HepG2 (cell line): ENCODE measurements around the gene ADAMTS4. TPM values are rescaled to one million over a fixed set of nuclear protein-coding genes. Genes with fewer than 3 reads are reported as not detected.

Source experiments
- GATAD2A ChIP-seq: IDR thresholded peaks from 2 replicates; pipeline ENCODE4 v1.6.1; 2016
- HHEX ChIP-seq: IDR thresholded peaks from 2 replicates; pipeline ENCODE4 v1.6.1; 2016; ENCODE audit warnings: control low read depth
- MAFK ChIP-seq, 2 experiments: IDR thresholded peaks in 1 of 2; conservative IDR thresholded peaks in 1 of 2; 2 replicates each; pipeline ENCODE4 v1.6.1; 2011; ENCODE audit warnings: improper control_type of control experiment in 2 of 2, low read length in 2 of 2
- MBNL3 ChIP-seq: fragments of 250-450 bp; sonication (Bioruptor Pico); conservative IDR thresholded peaks from 2 replicates; pipeline ENCODE4 v1.8.0; 2022; ENCODE audit warnings: mild to moderate bottlenecking, inconsistent platforms
- MEF2D ChIP-seq: sonication (generic); formaldehyde crosslinking; IDR thresholded peaks from 2 replicates; pipeline ENCODE4 v1.5.1; 2020; ENCODE audit warnings: mild to moderate bottlenecking, missing genetic modification reagents
- MTF2 ChIP-seq: sonication (generic); formaldehyde crosslinking; IDR thresholded peaks from 2 replicates; pipeline ENCODE4 v1.5.0; 2020; ENCODE audit warnings: missing genetic modification reagents, borderline replicate concordance
- ZNF124 ChIP-seq: sonication (generic); formaldehyde crosslinking; IDR thresholded peaks from 2 replicates; pipeline ENCODE4 v1.4.0; 2020; ENCODE audit warnings: missing genetic modification reagents
- ZNF337 ChIP-seq: sonication (generic); formaldehyde crosslinking; IDR thresholded peaks from 2 replicates; pipeline ENCODE4 v1.5.1; 2020; ENCODE audit warnings: missing genetic modification reagents, low read depth, mild to moderate bottlenecking, borderline replicate concordance
- ZNF546 ChIP-seq: sonication (generic); formaldehyde crosslinking; conservative IDR thresholded peaks from 2 replicates; pipeline ENCODE4 v1.8.1; 2023; ENCODE audit warnings: mild to moderate bottlenecking, missing genetic modification reagents
- ZNF607 ChIP-seq: sonication (generic); formaldehyde crosslinking; IDR thresholded peaks from 2 replicates; pipeline ENCODE4 v1.5.1; 2020; ENCODE audit warnings: missing genetic modification reagents, mild to moderate bottlenecking, borderline replicate concordance
- ZNF746 ChIP-seq: sonication (generic); formaldehyde crosslinking; IDR thresholded peaks from 2 replicates; pipeline ENCODE4 v1.8.0; 2022; ENCODE audit warnings: mild to moderate bottlenecking, missing genetic modification reagents
- ZNF839 ChIP-seq: sonication (generic); formaldehyde crosslinking; IDR thresholded peaks from 2 replicates; pipeline ENCODE4 v1.4.0; 2020; ENCODE audit warnings: missing genetic modification reagents, mild to moderate bottlenecking, borderline replicate concordance
- ZNF878 ChIP-seq: sonication (generic); formaldehyde crosslinking; IDR thresholded peaks from 2 replicates; pipeline ENCODE4 v1.8.1; 2023; ENCODE audit warnings: mild to moderate bottlenecking, missing genetic modification reagents, moderate library complexity
- ZNF879 ChIP-seq: sonication (generic); formaldehyde crosslinking; IDR thresholded peaks from 2 replicates; pipeline ENCODE4 v1.8.1; 2023; ENCODE audit warnings: missing genetic modification reagents
- polyA plus RNA-seq, 8 experiments: library from polyadenylated mRNA; depleted of rRNA in 3 of 8; stranded (reverse) in 7 of 8; unstranded in 1 of 8; fragments of >200 nt; fragmentation: Illumina TruSeq in 4 of 8; extraction: Trizol in 4 of 8; gene quantifications; 2 replicates each; pipeline versions ENCODE4 v1.2.1 to v1.2.3, GENCODE V29; 2011 to 2016; ENCODE audit warnings: low read depth in 4 of 8, missing spikeins in 1 of 8, mixed read lengths in 1 of 8; ENCODE audit not compliant: insufficient read depth in 1 of 8
- total RNA-seq, 5 experiments: library from RNA; depleted of rRNA; stranded (reverse); fragments of >200 nt; fragmentation: Illumina TruSeq; extraction: Trizol; gene quantifications; 2 replicates each; pipeline ENCODE4 v1.2.3, GENCODE V29; 2016; ENCODE audit warnings: low read depth in 1 of 5
- TF ChIP-seq, protein P1 (sequence below), 2 experiments: sonication (generic) in 1 of 2; formaldehyde crosslinking in 1 of 2; IDR thresholded peaks; 2 replicates each; pipeline versions ENCODE4 v1.5.1 to v1.6.1; 2011 to 2020; ENCODE audit warnings: borderline replicate concordance in 1 of 2, low read depth in 1 of 2, low read length in 1 of 2, mild to moderate bottlenecking in 1 of 2, missing genetic modification reagents in 1 of 2, moderate library complexity in 1 of 2
- TF ChIP-seq, protein P2 (sequence below): sonication (generic); formaldehyde crosslinking; IDR thresholded peaks from 2 replicates; pipeline ENCODE4 v1.5.0; 2020; ENCODE audit warnings: mild to moderate bottlenecking, missing genetic modification reagents
- TF ChIP-seq, protein P3 (sequence below): sonication (generic); formaldehyde crosslinking; IDR thresholded peaks from 2 replicates; pipeline ENCODE4 v1.4.0; 2020; ENCODE audit warnings: missing genetic modification reagents, borderline replicate concordance
- TF ChIP-seq, protein P4 (sequence below): sonication (generic); formaldehyde crosslinking; IDR thresholded peaks from 2 replicates; pipeline ENCODE4 v1.5.0; 2020; ENCODE audit warnings: missing genetic modification reagents, mild to moderate bottlenecking, borderline replicate concordance

Gene ADAMTS4
- total and polyA plus RNA-seq, 2 of the 13 experiments (the other 11 are each of a cell fraction or from before 2014, with no cell fraction given), result 0.51 to 1.7 TPM

- TF ChIP-seq, protein P1, sequence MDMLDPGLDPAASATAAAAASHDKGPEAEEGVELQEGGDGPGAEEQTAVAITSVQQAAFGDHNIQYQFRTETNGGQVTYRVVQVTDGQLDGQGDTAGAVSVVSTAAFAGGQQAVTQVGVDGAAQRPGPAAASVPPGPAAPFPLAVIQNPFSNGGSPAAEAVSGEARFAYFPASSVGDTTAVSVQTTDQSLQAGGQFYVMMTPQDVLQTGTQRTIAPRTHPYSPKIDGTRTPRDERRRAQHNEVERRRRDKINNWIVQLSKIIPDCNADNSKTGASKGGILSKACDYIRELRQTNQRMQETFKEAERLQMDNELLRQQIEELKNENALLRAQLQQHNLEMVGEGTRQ (IDR thresholded peaks at IDR 0.05; ENCODE audit: low read depth, low read length), result no peak
- TF ChIP-seq, protein P1 (CRISPR knock-in tag; IDR thresholded peaks at IDR 0.05; ENCODE audit: borderline replicate concordance), result no peak
- TF ChIP-seq ZNF878 (CRISPR knock-in tag) (no peak; the same call in 1 of the 2 replicates), MTF2 (CRISPR knock-in tag) (no peak), HHEX (no peak), MBNL3 (no peak), ZNF607 (CRISPR knock-in tag) (no peak; the same call in 1 of the 2 replicates), ZNF337 (no peak), MEF2D (CRISPR knock-in tag) (no peak; the same call in 1 of the 2 replicates), GATAD2A (CRISPR knock-in tag) (peak; percentile 89), ZNF124 (CRISPR knock-in tag) (no peak), ZNF746 (CRISPR knock-in tag) (peak; percentile 82), ZNF546 (CRISPR knock-in tag) (no peak), MAFK (conservative IDR thresholded peaks at IDR 0.05 in 1 of 2, IDR thresholded peaks at IDR 0.05 in 1 of 2; ENCODE audit: low read length in 2 of 2) (no peak), ZNF839 (CRISPR knock-in tag) (no peak), ZNF879 (CRISPR knock-in tag) (no peak)
- TF ChIP-seq, protein P2, sequence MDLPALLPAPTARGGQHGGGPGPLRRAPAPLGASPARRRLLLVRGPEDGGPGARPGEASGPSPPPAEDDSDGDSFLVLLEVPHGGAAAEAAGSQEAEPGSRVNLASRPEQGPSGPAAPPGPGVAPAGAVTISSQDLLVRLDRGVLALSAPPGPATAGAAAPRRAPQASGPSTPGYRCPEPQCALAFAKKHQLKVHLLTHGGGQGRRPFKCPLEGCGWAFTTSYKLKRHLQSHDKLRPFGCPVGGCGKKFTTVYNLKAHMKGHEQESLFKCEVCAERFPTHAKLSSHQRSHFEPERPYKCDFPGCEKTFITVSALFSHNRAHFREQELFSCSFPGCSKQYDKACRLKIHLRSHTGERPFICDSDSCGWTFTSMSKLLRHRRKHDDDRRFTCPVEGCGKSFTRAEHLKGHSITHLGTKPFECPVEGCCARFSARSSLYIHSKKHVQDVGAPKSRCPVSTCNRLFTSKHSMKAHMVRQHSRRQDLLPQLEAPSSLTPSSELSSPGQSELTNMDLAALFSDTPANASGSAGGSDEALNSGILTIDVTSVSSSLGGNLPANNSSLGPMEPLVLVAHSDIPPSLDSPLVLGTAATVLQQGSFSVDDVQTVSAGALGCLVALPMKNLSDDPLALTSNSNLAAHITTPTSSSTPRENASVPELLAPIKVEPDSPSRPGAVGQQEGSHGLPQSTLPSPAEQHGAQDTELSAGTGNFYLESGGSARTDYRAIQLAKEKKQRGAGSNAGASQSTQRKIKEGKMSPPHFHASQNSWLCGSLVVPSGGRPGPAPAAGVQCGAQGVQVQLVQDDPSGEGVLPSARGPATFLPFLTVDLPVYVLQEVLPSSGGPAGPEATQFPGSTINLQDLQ (CRISPR knock-in tag), result 0 out of 2 replicates have a peak, but pooled peaks have one; percentile 61
- TF ChIP-seq, protein P3, sequence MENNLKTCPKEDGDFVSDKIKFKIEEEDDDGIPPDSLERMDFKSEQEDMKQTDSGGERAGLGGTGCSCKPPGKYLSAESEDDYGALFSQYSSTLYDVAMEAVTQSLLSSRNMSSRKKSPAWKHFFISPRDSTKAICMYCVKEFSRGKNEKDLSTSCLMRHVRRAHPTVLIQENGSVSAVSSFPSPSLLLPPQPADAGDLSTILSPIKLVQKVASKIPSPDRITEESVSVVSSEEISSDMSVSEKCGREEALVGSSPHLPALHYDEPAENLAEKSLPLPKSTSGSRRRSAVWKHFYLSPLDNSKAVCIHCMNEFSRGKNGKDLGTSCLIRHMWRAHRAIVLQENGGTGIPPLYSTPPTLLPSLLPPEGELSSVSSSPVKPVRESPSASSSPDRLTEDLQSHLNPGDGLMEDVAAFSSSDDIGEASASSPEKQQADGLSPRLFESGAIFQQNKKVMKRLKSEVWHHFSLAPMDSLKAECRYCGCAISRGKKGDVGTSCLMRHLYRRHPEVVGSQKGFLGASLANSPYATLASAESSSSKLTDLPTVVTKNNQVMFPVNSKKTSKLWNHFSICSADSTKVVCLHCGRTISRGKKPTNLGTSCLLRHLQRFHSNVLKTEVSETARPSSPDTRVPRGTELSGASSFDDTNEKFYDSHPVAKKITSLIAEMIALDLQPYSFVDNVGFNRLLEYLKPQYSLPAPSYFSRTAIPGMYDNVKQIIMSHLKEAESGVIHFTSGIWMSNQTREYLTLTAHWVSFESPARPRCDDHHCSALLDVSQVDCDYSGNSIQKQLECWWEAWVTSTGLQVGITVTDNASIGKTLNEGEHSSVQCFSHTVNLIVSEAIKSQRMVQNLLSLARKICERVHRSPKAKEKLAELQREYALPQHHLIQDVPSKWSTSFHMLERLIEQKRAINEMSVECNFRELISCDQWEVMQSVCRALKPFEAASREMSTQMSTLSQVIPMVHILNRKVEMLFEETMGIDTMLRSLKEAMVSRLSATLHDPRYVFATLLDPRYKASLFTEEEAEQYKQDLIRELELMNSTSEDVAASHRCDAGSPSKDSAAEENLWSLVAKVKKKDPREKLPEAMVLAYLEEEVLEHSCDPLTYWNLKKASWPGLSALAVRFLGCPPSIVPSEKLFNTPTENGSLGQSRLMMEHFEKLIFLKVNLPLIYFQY, result no peak
- TF ChIP-seq, protein P4, sequence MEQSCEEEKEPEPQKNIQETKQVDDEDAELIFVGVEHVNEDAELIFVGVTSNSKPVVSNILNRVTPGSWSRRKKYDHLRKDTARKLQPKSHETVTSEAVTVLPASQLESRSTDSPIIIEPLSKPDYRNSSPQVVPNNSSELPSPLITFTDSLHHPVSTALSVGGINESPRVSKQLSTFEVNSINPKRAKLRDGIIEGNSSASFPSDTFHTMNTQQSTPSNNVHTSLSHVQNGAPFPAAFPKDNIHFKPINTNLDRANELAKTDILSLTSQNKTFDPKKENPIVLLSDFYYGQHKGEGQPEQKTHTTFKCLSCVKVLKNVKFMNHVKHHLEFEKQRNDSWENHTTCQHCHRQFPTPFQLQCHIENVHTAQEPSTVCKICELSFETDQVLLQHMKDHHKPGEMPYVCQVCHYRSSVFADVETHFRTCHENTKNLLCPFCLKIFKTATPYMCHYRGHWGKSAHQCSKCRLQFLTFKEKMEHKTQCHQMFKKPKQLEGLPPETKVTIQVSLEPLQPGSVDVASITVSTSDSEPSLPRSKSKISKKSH (CRISPR knock-in tag), result no peak
Observed at GRCh38 chr1:161218301-161219077, 19.6 kb upstream of the ADAMTS4 start (continued).
